HG03097 (cell line): ENCODE results near the gene BAD.
"Not testable (repeated sequence)": the region's sequence is repeated elsewhere in the genome, so short reads cannot be mapped to it uniquely, and the experiment has no call there.

Experiments
- ATAC-seq: cut with Tn5 transposase; IDR thresholded peaks from one replicate; pipeline ENCODE4 v1.9.1; 2021; ENCODE audit not compliant: unreplicated experiment, low FRiP score

BAD gene

GRCh38 chr11:64315667-64316526, 31.4 kb upstream of the BAD start:
- ATAC-seq: not testable (repeated sequence)

- ATAC-seq: no peak
Measured at GRCh38 chr11:64314805-64315561, 30.5 kb upstream of the BAD start.

- no peak for ATAC-seq
Measured at GRCh38 chr11:64314146-64314804, 29.8 kb upstream of the BAD start.

- ATAC-seq: no peak
Measured at GRCh38 chr11:64313491-64314145, 29.2 kb upstream of the BAD start.

- no peak for ATAC-seq
Measured at GRCh38 chr11:64312947-64313346, 28.5 kb upstream of the BAD start.

GRCh38 chr11:64307795-64308194, 23.3 kb upstream of the BAD start:
- ATAC-seq: not testable (repeated sequence)

- ATAC-seq: no peak
Measured at GRCh38 chr11:64306876-64307622, 22.6 kb upstream of the BAD start.

- ATAC-seq: no peak
Measured at GRCh38 chr11:64306563-64306875, 22.1 kb upstream of the BAD start.

GRCh38 chr11:64305691-64306562, 21.5 kb upstream of the BAD start:
- peak; percentile 32 for ATAC-seq

GRCh38 chr11:64305075-64305690, 20.7 kb upstream of the BAD start, which contains the start of gene ESRRA:
Gene ESRRA (plus strand): TSS chr11:64305524. CDS start chr11:64307180, 1,656 bp downstream.
- peak; percentile 71 for ATAC-seq

- peak; percentile 22 for ATAC-seq
Measured at GRCh38 chr11:64304316-64305072, 20.0 kb upstream of the BAD start.

- ATAC-seq: no peak
Measured at GRCh38 chr11:64304032-64304315, 19.5 kb upstream of the BAD start.

- no peak for ATAC-seq
Measured at GRCh38 chr11:64303109-64304031, 18.9 kb upstream of the BAD start.

GRCh38 chr11:64299847-64300648, 15.6 kb upstream of the BAD start, which contains the start of gene CATSPERZ:
Gene CATSPERZ (plus strand): TSS chr11:64300358. CDS start chr11:64300411, 53 bp downstream.
- no peak for ATAC-seq

GRCh38 chr11:64298966-64299846, 14.7 kb upstream of the BAD start:
- ATAC-seq: no peak
